ENCODE measurements around the gene EGLN2.
"Not testable (repeated sequence)": the region's sequence is repeated elsewhere in the genome, so short reads cannot be mapped to it uniquely, and the experiment has no call there.

GRCh38 chr19:40826699-40827385 is 27.9 kb downstream of the EGLN2 start:
- TF ChIP-seq CTCF, POLR2AphosphoS5, POLR2A (IDR thresholded peaks at IDR 0.05): not testable (repeated sequence)
